CD4-positive, alpha-beta T cell treated with Interleukin-17A for 1 hour (primary cell): ENCODE measurements around the gene CCDC187.
A peak's percentile ranks its signal among the peaks of the same experiment; 100 is the strongest.
"Not testable (repeated sequence)": the region's sequence is repeated elsewhere in the genome, so short reads cannot be mapped to it uniquely, and the experiment has no call there.

Experiments
- DNase-seq: peaks from one replicate; pipeline ENCODE4 v3.0.0-alpha.2; 2020

The CCDC187 gene

GRCh38 chr9:136326761-136327303 lies 22.9 kb upstream of the CCDC187 start:
- no peak for DNase-seq

GRCh38 chr9:136326061-136326760 lies 22.3 kb upstream of the CCDC187 start:
- DNase-seq = no peak

GRCh38 chr9:136325358-136325757 lies 21.5 kb upstream of the CCDC187 start:
- DNase-seq = no peak

- no peak for DNase-seq
Observed at GRCh38 chr9:136324501-136325300, 20.8 kb upstream of the CCDC187 start.

- no peak for DNase-seq
Observed at GRCh38 chr9:136323371-136323789, 19.5 kb upstream of the CCDC187 start.

- no peak for DNase-seq
Observed at GRCh38 chr9:136322756-136323330, 18.9 kb upstream of the CCDC187 start.

GRCh38 chr9:136321561-136321960 lies 17.7 kb upstream of the CCDC187 start:
- DNase-seq = no peak

- not testable (repeated sequence) for DNase-seq
Observed at GRCh38 chr9:136320972-136321371, 17.1 kb upstream of the CCDC187 start.

- DNase-seq = not testable (repeated sequence)
Observed at GRCh38 chr9:136319955-136320354, 16.1 kb upstream of the CCDC187 start.

- not testable (repeated sequence) for DNase-seq
Observed at GRCh38 chr9:136319244-136319643, 15.3 kb upstream of the CCDC187 start.

- DNase-seq = no peak
Observed at GRCh38 chr9:136318776-136319241, 14.9 kb upstream of the CCDC187 start.

- DNase-seq = no peak
Observed at GRCh38 chr9:136318111-136318775, 14.3 kb upstream of the CCDC187 start.

- no peak for DNase-seq
Observed at GRCh38 chr9:136317695-136318094, 13.8 kb upstream of the CCDC187 start.

- no peak for DNase-seq
Observed at GRCh38 chr9:136316896-136317676, 13.2 kb upstream of the CCDC187 start.

- DNase-seq = peak; percentile 74
Observed at GRCh38 chr9:136316271-136316751, 12.4 kb upstream of the CCDC187 start.

- no peak for DNase-seq
Observed at GRCh38 chr9:136314944-136315343, 11.1 kb upstream of the CCDC187 start.

- DNase-seq = no peak
Observed at GRCh38 chr9:136314056-136314416, 10.1 kb upstream of the CCDC187 start.

GRCh38 chr9:136313111-136314055 lies 9.5 kb upstream of the CCDC187 start:
- DNase-seq = no peak

GRCh38 chr9:136312436-136312835 lies 8.5 kb upstream of the CCDC187 start:
- peak; percentile 45 for DNase-seq

GRCh38 chr9:136312009-136312375 lies 8.1 kb upstream of the CCDC187 start:
- DNase-seq = no peak
